ENCODE results near the gene SARM1.
"Not testable (repeated sequence)": the region's sequence is repeated elsewhere in the genome, so short reads cannot be mapped to it uniquely, and the experiment has no call there.

GRCh38 chr17:28434326-28434725 is 62.8 kb downstream of the SARM1 start:
- TF ChIP-seq POLR2A, TAF1 (IDR thresholded peaks at IDR 0.05; ENCODE audit: low read depth, low read length): not testable (repeated sequence)

Data from GM12891 (cell line).